ENCODE data around the gene MORN1. TPM values are rescaled to one million over a fixed set of nuclear protein-coding genes. Genes with fewer than 3 reads are reported as not detected.
A peak's percentile ranks its signal among the peaks of the same experiment; 100 is the strongest.

The MORN1 gene
- polyA plus RNA-seq, 2 donors, result 3.0 to 5.8 TPM

GRCh38 chr1:2408456-2408855, 17.1 kb upstream of the MORN1 start:
- Histone ChIP-seq H3K27me3 (ENCODE audit: control insufficient read depth in 1 of 2, insufficient read depth in 2 of 2, low read length in 2 of 2) (no peaks in the 10 kb centered on the region), H3K27ac (ENCODE audit: low read depth in 2 of 2, low read length in 1 of 2) (no peak overlapping the region), H3K36me3 (ENCODE audit: control insufficient read depth in 2 of 2, insufficient read depth in 2 of 2, low read length in 1 of 2) (peaks cover 4 to 47% of the 10 kb centered on the region in 2 donors), H3K4me3 (ENCODE audit: low read depth in 1 of 2, low read length in 2 of 2) (no peak overlapping the region), H3K4me1 (ENCODE audit: control insufficient read depth in 2 of 2, insufficient read depth in 2 of 2, low read length in 1 of 2) (peaks cover 0 to 4% of the 10 kb centered on the region in 2 donors), H3K9me3 (ENCODE audit: control insufficient read depth in 2 of 2, insufficient read depth in 1 of 2, low read depth in 1 of 2, low read length in 1 of 2) (no peaks in the 10 kb centered on the region)
- WGBS, 2 donors, result 88 to 94% methylated on average over 20 to 24 of the region's 24 CpGs

DNA sequence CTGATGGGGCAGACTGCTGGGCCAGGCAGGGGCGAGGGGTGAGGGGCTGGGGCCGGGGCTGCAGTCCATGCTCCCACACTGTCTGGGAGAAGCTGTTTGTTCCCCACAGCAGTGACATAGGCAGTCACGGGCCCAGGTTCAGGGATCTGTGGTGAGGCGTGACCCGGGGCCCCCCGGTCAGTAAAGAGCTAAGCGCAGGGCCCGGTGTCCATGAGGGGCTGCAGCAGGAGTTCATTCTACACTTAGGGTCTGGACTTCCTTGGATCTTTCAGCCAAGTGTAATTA, 16.6 kb upstream of the MORN1 start:
- Histone ChIP-seq H3K27me3 (ENCODE audit: control insufficient read depth in 1 of 2, insufficient read depth in 2 of 2, low read length in 2 of 2) (no peaks in the 10 kb centered on the region), H3K4me1 (ENCODE audit: control insufficient read depth in 2 of 2, insufficient read depth in 2 of 2, low read length in 1 of 2) (no peaks in the 10 kb centered on the region), H3K36me3 (ENCODE audit: control insufficient read depth in 2 of 2, insufficient read depth in 2 of 2, low read length in 1 of 2) (peaks cover 6 to 50% of the 10 kb centered on the region in 2 donors), H3K4me3 (ENCODE audit: low read depth in 1 of 2, low read length in 2 of 2) (no peak overlapping the region), H3K9me3 (ENCODE audit: control insufficient read depth in 2 of 2, insufficient read depth in 1 of 2, low read depth in 1 of 2, low read length in 1 of 2) (no peaks in the 10 kb centered on the region), H3K27ac (ENCODE audit: low read depth in 2 of 2, low read length in 1 of 2) (no peak overlapping the region)
- WGBS, 2 donors, result 94 to 95% methylated on average over 6 to 8 of the region's 8 CpGs

GRCh38 chr1:2407166-2407990, 16.0 kb upstream of the MORN1 start:
- H3K4me3 ChIP-seq (ENCODE audit: low read depth in 1 of 2, low read length in 2 of 2), result no peak overlapping the region
- H3K36me3 ChIP-seq (ENCODE audit: control insufficient read depth in 2 of 2, insufficient read depth in 2 of 2, low read length in 1 of 2), result peaks cover 11 to 56% of the 10 kb centered on the region in 2 donors
- 83 to 86% methylated on average over 24 to 25 of the region's 25 CpGs for WGBS, 2 donors
- H3K27ac ChIP-seq (ENCODE audit: low read depth in 2 of 2, low read length in 1 of 2), result no peak overlapping the region
- no peaks in the 10 kb centered on the region for H3K9me3 ChIP-seq (ENCODE audit: control insufficient read depth in 2 of 2, insufficient read depth in 1 of 2, low read depth in 1 of 2, low read length in 1 of 2)
- H3K27me3 ChIP-seq (ENCODE audit: control insufficient read depth in 1 of 2, insufficient read depth in 2 of 2, low read length in 2 of 2), result no peaks in the 10 kb centered on the region
- H3K4me1 ChIP-seq (ENCODE audit: control insufficient read depth in 2 of 2, insufficient read depth in 2 of 2, low read length in 1 of 2), result no peaks in the 10 kb centered on the region

DNA sequence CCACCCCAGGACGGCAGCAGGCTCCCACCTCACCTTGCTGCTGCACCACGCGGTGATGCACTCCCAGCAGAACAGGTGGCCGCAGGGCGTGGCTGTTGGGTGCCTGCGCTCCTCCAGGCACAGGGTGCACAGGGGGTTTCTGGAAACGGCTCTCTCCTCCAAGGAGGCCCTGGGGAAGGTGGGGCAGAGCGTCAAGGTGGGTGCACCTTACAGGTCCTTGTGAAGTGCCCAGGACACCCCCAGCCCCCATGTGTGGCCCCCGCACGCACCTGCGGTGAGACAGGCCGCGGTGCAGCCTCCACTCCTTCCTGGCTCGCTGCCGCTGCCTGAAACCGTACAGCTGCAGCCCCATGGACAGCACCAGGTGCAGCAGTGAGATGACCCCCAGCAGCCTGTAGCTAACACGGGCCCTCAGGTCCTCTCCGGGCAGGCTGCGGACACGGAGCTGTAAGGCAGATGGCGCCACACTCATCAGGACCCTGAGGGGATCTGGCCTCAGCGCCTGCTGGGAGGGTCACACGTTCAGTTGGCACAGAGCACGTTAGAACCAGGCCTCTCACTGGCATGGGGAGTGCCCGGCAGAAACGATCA, 15.2 kb upstream of the MORN1 start:
- Histone ChIP-seq H3K27me3 (ENCODE audit: control insufficient read depth in 1 of 2, insufficient read depth in 2 of 2, low read length in 2 of 2) (no peaks in the 10 kb centered on the region), H3K9me3 (ENCODE audit: control insufficient read depth in 2 of 2, insufficient read depth in 1 of 2, low read depth in 1 of 2, low read length in 1 of 2) (no peaks in the 10 kb centered on the region), H3K4me1 (ENCODE audit: control insufficient read depth in 2 of 2, insufficient read depth in 2 of 2, low read length in 1 of 2) (no peaks in the 10 kb centered on the region), H3K27ac (ENCODE audit: low read depth in 2 of 2, low read length in 1 of 2) (no peak overlapping the region), H3K36me3 (ENCODE audit: control insufficient read depth in 2 of 2, insufficient read depth in 2 of 2, low read length in 1 of 2) (peaks cover 17 to 64% of the 10 kb centered on the region in 2 donors), H3K4me3 (ENCODE audit: low read depth in 1 of 2, low read length in 2 of 2) (no peak overlapping the region)
- 75 to 80% methylated on average over 26 of the region's 26 CpGs for WGBS, 2 donors

GRCh38 chr1:2405588-2406295, 14.4 kb upstream of the MORN1 start:
- Histone ChIP-seq H3K4me3 (ENCODE audit: low read depth in 1 of 2, low read length in 2 of 2) (no peak overlapping the region), H3K36me3 (ENCODE audit: control insufficient read depth in 2 of 2, insufficient read depth in 2 of 2, low read length in 1 of 2) (peaks cover 17 to 67% of the 10 kb centered on the region in 2 donors), H3K27ac (ENCODE audit: low read depth in 2 of 2, low read length in 1 of 2) (no peak overlapping the region), H3K4me1 (ENCODE audit: control insufficient read depth in 2 of 2, insufficient read depth in 2 of 2, low read length in 1 of 2) (no peaks in the 10 kb centered on the region), H3K27me3 (ENCODE audit: control insufficient read depth in 1 of 2, insufficient read depth in 2 of 2, low read length in 2 of 2) (no peaks in the 10 kb centered on the region), H3K9me3 (ENCODE audit: control insufficient read depth in 2 of 2, insufficient read depth in 1 of 2, low read depth in 1 of 2, low read length in 1 of 2) (no peaks in the 10 kb centered on the region)
- WGBS, 2 donors, result 73 to 80% methylated on average over 26 to 28 of the region's 28 CpGs

DNA sequence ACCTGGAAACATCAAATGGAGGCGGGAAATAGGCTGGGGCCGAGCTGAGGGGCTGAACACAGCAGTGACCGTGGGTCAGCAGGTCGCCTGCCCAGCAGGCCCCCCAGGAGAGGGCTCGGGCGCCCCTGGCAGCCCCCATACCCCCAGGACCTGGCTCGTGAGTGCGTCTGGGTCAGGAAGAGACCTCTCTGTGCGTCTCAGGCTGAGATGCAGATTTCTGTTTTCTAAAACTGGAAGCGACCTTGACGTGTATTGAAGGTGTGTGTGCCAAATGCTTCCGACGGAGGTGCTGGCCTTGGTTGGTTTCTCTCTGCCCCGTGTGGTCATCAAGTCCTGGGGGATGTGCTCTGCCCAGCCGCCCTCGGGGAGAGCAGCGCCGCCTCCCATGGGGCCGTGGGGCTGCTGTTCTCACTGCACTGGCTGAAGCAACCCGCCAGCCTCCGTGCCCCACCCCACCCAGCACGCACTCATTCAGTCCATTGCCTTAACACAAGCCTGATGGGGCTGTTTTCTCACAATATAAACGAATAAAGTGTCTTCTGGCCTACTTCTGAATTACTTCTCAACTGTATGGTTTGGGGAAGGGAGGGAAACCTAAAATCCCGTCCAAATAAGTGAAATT, 13.6 kb upstream of the MORN1 start:
- Histone ChIP-seq H3K4me1 (ENCODE audit: control insufficient read depth in 2 of 2, insufficient read depth in 2 of 2, low read length in 1 of 2) (no peaks in the 10 kb centered on the region), H3K36me3 (ENCODE audit: control insufficient read depth in 2 of 2, insufficient read depth in 2 of 2, low read length in 1 of 2) (peaks cover 17 to 73% of the 10 kb centered on the region in 2 donors), H3K27ac (ENCODE audit: low read depth in 2 of 2, low read length in 1 of 2) (peak overlapping the region in 1 of 2 donors; percentile 36), H3K9me3 (ENCODE audit: control insufficient read depth in 2 of 2, insufficient read depth in 1 of 2, low read depth in 1 of 2, low read length in 1 of 2) (no peaks in the 10 kb centered on the region), H3K27me3 (ENCODE audit: control insufficient read depth in 1 of 2, insufficient read depth in 2 of 2, low read length in 2 of 2) (no peaks in the 10 kb centered on the region), H3K4me3 (ENCODE audit: low read depth in 1 of 2, low read length in 2 of 2) (no peak overlapping the region)
- 82% methylated on average over 24 of the region's 24 CpGs for WGBS, 2 donors

- Histone ChIP-seq H3K27me3 (ENCODE audit: control insufficient read depth in 1 of 2, insufficient read depth in 2 of 2, low read length in 2 of 2) (no peaks in the 10 kb centered on the region), H3K9me3 (ENCODE audit: control insufficient read depth in 2 of 2, insufficient read depth in 1 of 2, low read depth in 1 of 2, low read length in 1 of 2) (no peaks in the 10 kb centered on the region), H3K36me3 (ENCODE audit: control insufficient read depth in 2 of 2, insufficient read depth in 2 of 2, low read length in 1 of 2) (peaks cover 17 to 78% of the 10 kb centered on the region in 2 donors), H3K4me1 (ENCODE audit: control insufficient read depth in 2 of 2, insufficient read depth in 2 of 2, low read length in 1 of 2) (peaks cover 0 to 3% of the 10 kb centered on the region in 2 donors), H3K27ac (ENCODE audit: low read depth in 2 of 2, low read length in 1 of 2) (peak overlapping the region in 1 of 2 donors; percentile 51), H3K4me3 (ENCODE audit: low read depth in 1 of 2, low read length in 2 of 2) (no peak overlapping the region)
- WGBS, 2 donors, result 76 to 79% methylated on average over 29 of the region's 29 CpGs
These were observed 13.0 kb upstream of the MORN1 start for GRCh38 chr1:2404142-2404889.

GRCh38 chr1:2403273-2403672, 11.9 kb upstream of the MORN1 start:
- peaks cover 0 to 3% of the 10 kb centered on the region in 2 donors for H3K4me1 ChIP-seq (ENCODE audit: control insufficient read depth in 2 of 2, insufficient read depth in 2 of 2, low read length in 1 of 2)
- H3K36me3 ChIP-seq (ENCODE audit: control insufficient read depth in 2 of 2, insufficient read depth in 2 of 2, low read length in 1 of 2), result peaks cover 17 to 72% of the 10 kb centered on the region in 2 donors
- H3K27ac ChIP-seq (ENCODE audit: low read depth in 2 of 2, low read length in 1 of 2), result no peak overlapping the region
- H3K4me3 ChIP-seq (ENCODE audit: low read depth in 1 of 2, low read length in 2 of 2), result no peak overlapping the region
- WGBS, 2 donors, result 62 to 69% methylated on average over 19 of the region's 19 CpGs
- no peaks in the 10 kb centered on the region for H3K9me3 ChIP-seq (ENCODE audit: control insufficient read depth in 2 of 2, insufficient read depth in 1 of 2, low read depth in 1 of 2, low read length in 1 of 2)
- H3K27me3 ChIP-seq (ENCODE audit: control insufficient read depth in 1 of 2, insufficient read depth in 2 of 2, low read length in 2 of 2), result no peaks in the 10 kb centered on the region

GRCh38 chr1:2402420-2402819, 11.1 kb upstream of the MORN1 start:
- Histone ChIP-seq H3K36me3 (ENCODE audit: control insufficient read depth in 2 of 2, insufficient read depth in 2 of 2, low read length in 1 of 2) (peaks cover 17 to 76% of the 10 kb centered on the region in 2 donors), H3K4me1 (ENCODE audit: control insufficient read depth in 2 of 2, insufficient read depth in 2 of 2, low read length in 1 of 2) (peaks cover 0 to 3% of the 10 kb centered on the region in 2 donors), H3K4me3 (ENCODE audit: low read depth in 1 of 2, low read length in 2 of 2) (no peak overlapping the region), H3K27ac (ENCODE audit: low read depth in 2 of 2, low read length in 1 of 2) (no peak overlapping the region), H3K9me3 (ENCODE audit: control insufficient read depth in 2 of 2, insufficient read depth in 1 of 2, low read depth in 1 of 2, low read length in 1 of 2) (no peaks in the 10 kb centered on the region), H3K27me3 (ENCODE audit: control insufficient read depth in 1 of 2, insufficient read depth in 2 of 2, low read length in 2 of 2) (no peaks in the 10 kb centered on the region)
- WGBS, 2 donors, result 93 to 94% methylated on average over 23 of the region's 23 CpGs

Data from esophagus (tissue), 2 donors.